MCF 10A (cell line): ENCODE data around the gene DNM3. TPM values are rescaled to one million over a fixed set of nuclear protein-coding genes. Genes with fewer than 3 reads are reported as not detected.

ENCODE experiments used
- BruUV-seq: library from RNA; stranded (reverse); fragments of 400-500 nt; replicated peaks from 2 replicates; lab custom pipeline; 2021; lab: Mats Ljungman, UMichigan
- CTCF ChIA-PET: fragments of 300-600 bp; sonication (Branson Sonifier 250); formaldehyde crosslinking; extraction: SDS; loops from one replicate; lab custom pipeline; 2021; ENCODE audit warnings: antibody characterized with exemption, inconsistent platforms; lab: Yijun Ruan, JAX
- POLR2A ChIA-PET: fragments of 300-600, 350-650 bp; sonication (Branson Sonifier 250); formaldehyde crosslinking; extraction: SDS; loops from one replicate; lab custom pipeline; 2020; ENCODE audit warnings: antibody characterized with exemption, inconsistent platforms; lab: Yijun Ruan, JAX
- DNase-seq: peaks from one replicate; pipeline ENCODE4 v3.0.0-alpha.2; 2018; ENCODE audit not compliant: unreplicated experiment
- H3K27ac Mint-ChIP-seq: one replicate; pipeline ENCODE4 v1.8.0; 2022; ENCODE audit warnings: mild to moderate bottlenecking, low read depth, mixed read lengths; ENCODE audit not compliant: unreplicated experiment
- H3K27me3 Mint-ChIP-seq: one replicate; pipeline ENCODE4 v1.8.0; 2022; ENCODE audit warnings: mixed read lengths; ENCODE audit not compliant: insufficient read depth, unreplicated experiment
- H3K36me3 Mint-ChIP-seq: one replicate; pipeline ENCODE4 v1.8.0; 2022; ENCODE audit warnings: mild to moderate bottlenecking, moderate library complexity, mixed read lengths; ENCODE audit not compliant: insufficient read depth, unreplicated experiment
- H3K4me1 Mint-ChIP-seq: one replicate; pipeline ENCODE4 v1.8.0; 2022; ENCODE audit warnings: mixed read lengths; ENCODE audit not compliant: insufficient read depth, unreplicated experiment
- H3K4me3 Mint-ChIP-seq: one replicate; pipeline ENCODE4 v1.8.0; 2022; ENCODE audit warnings: mild to moderate bottlenecking, moderate library complexity, mixed read lengths; ENCODE audit not compliant: unreplicated experiment
- H3K9me3 Mint-ChIP-seq: one replicate; pipeline ENCODE4 v1.8.0; 2022; ENCODE audit warnings: mixed read lengths; ENCODE audit not compliant: unreplicated experiment
- CTCF ChIP-seq: fragments of 200-600 bp; IDR thresholded peaks from one replicate; pipeline ENCODE4 v1.8.0; 2022; ENCODE audit warnings: antibody characterized with exemption, mild to moderate bottlenecking; ENCODE audit not compliant: unreplicated experiment
- intact Hi-C: fragments of 100-400 bp; cut with micrococcal nuclease; formaldehyde crosslinking; loops from 2 replicates; pipeline ENCODE4 v1.14.1; 2022
- total RNA-seq: library from RNA; stranded (reverse); gene quantifications from 2 replicates; pipeline ENCODE4 v1.2.3, GENCODE V29; 2022

The DNM3 gene
- total RNA-seq, 1 experiment from 2014 or later, result 0.68 TPM

GRCh38 chr1:171953835-171954234 is 112.5 kb downstream of the DNM3 start:
- Mint-ChIP-seq H3K27ac (no peak overlapping the region), H3K4me3 (no peak overlapping the region), H3K27me3 (peaks cover 15% of the 10 kb centered on the region), H3K36me3 (no peaks in the 10 kb centered on the region), H3K9me3 (no peaks in the 10 kb centered on the region), H3K4me1 (no peaks in the 10 kb centered on the region)
- intact Hi-C loops, result no loop called here
- TF ChIP-seq CTCF, result no peak
- CTCF ChIA-PET, result interaction anchor here (0.6 to 1.8 kb wide), 2 partner anchors 62 to 153 kb away, joined by 3 to 18 read pairs; no protein-coding TSS in a partner anchor
- POLR2A ChIA-PET, result no interaction called here
- DNase-seq, result no peak
- no TSS peak for BruUV-seq

DNA sequence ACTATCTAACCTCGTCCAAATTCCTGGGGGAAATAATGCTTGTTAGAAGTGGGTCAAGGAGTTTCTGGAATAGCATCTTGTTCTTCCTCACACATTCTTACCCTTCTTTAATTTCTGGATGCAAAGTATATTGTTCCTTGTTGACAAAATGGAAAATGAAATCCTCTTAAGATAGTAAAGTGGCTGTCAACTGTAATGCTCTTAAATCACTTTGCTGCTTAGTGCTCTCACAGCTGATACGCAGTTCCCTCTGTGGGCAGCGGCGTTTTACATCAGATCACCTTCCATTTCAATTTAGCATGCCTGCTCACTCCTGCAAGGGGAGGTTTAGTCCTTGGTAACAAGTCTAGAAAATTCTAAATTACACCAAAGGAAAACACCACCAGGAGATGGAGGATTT is 113.1 kb downstream of the DNM3 start:
- H3K36me3 Mint-ChIP-seq, result no peaks in the 10 kb centered on the region
- DNase-seq, result no peak
- ChIA-PET CTCF (interaction anchor here (1.3 to 1.9 kb wide), 3 partner anchors 8 to 153 kb away, joined by 3 to 18 read pairs (median 8); no protein-coding TSS in a partner anchor), POLR2A (no interaction called here)
- intact Hi-C loops, result no loop called here
- H3K4me3 Mint-ChIP-seq, result no peak overlapping the region
- no peaks in the 10 kb centered on the region for H3K4me1 Mint-ChIP-seq
- TF ChIP-seq CTCF, result no peak
- no peaks in the 10 kb centered on the region for H3K9me3 Mint-ChIP-seq
- H3K27me3 Mint-ChIP-seq, result peaks cover 15% of the 10 kb centered on the region
- no TSS peak for BruUV-seq
- H3K27ac Mint-ChIP-seq, result no peak overlapping the region

- intact Hi-C loops, result no loop called here
- no peaks in the 10 kb centered on the region for H3K4me1 Mint-ChIP-seq
- H3K36me3 Mint-ChIP-seq, result no peaks in the 10 kb centered on the region
- no peaks in the 10 kb centered on the region for H3K9me3 Mint-ChIP-seq
- POLR2A ChIA-PET, result no interaction called here
- H3K27me3 Mint-ChIP-seq, result no peaks in the 10 kb centered on the region
- BruUV-seq, result no TSS peak
- no peak overlapping the region for H3K27ac Mint-ChIP-seq
- no peak for DNase-seq
- H3K4me3 Mint-ChIP-seq, result no peak overlapping the region
- no peak for TF ChIP-seq CTCF
- CTCF ChIA-PET, result interaction anchor here (0.6 to 2.2 kb wide), 2 partner anchors 42 to 161 kb away, joined by 4 to 12 read pairs; no protein-coding TSS in a partner anchor
These were observed 120.6 kb downstream of the DNM3 start for GRCh38 chr1:171961861-171962260.

DNA sequence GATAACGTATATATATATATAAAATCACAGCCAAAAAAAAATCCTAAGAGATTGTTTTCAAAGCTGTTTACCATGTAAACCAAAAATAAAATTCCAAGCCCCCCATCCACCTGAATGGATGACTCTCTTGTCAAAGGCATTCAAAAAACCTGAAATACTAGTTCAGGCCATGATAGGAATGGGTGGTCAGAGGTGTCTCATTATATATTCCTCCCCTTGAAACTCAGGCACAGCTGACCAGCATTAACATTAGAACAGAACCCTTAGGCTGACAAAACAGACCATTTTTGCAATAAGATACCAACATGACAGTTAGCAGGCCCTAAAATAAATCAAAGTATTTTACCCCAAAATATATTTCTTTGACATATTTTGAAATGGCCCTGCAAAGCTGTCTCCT is 122.5 kb downstream of the DNM3 start:
- no peaks in the 10 kb centered on the region for H3K4me1 Mint-ChIP-seq
- H3K27me3 Mint-ChIP-seq, result no peaks in the 10 kb centered on the region
- no TSS peak for BruUV-seq
- no peaks in the 10 kb centered on the region for H3K9me3 Mint-ChIP-seq
- no peak for TF ChIP-seq CTCF
- H3K27ac Mint-ChIP-seq, result no peak overlapping the region
- intact Hi-C loops, result no loop called here
- CTCF ChIA-PET, result interaction anchor here (0.5 to 2.2 kb wide), 4 partner anchors 19 to 372 kb away, joined by 3 to 12 read pairs (median 3); no protein-coding TSS in a partner anchor
- no peak for DNase-seq
- POLR2A ChIA-PET, result no interaction called here
- H3K36me3 Mint-ChIP-seq, result no peaks in the 10 kb centered on the region
- H3K4me3 Mint-ChIP-seq, result no peak overlapping the region
